Esophagus squamous epithelium (tissue), 4 donors: ENCODE measurements around the gene CACNA1D.
"Not testable (repeated sequence)": the region's sequence is repeated elsewhere in the genome, so short reads cannot be mapped to it uniquely, and the experiment has no call there.

Source experiments
- CTCF ChIP-seq, 6 experiments: fragments of 450-650 bp in 4 of 6; fragments of 200-600 bp in 2 of 6; sonication (generic) in 2 of 6; IDR thresholded peaks; one replicate each; pipeline ENCODE4 v1.5.1; 2016 to 2019; ENCODE audit warnings: antibody characterized with exemption in 6 of 6, mild to moderate bottlenecking in 4 of 6, moderate library complexity in 4 of 6
- POLR2A ChIP-seq, 4 donors: fragments of 450-650 bp; IDR thresholded peaks; one replicate each; pipeline ENCODE4 v1.6.1; 2017; ENCODE audit warnings: antibody characterized with exemption in 4 of 4, mild to moderate bottlenecking in 4 of 4, moderate library complexity in 3 of 4

GRCh38 chr3:53664812-53665211, 170.4 kb downstream of the CACNA1D start:
- not testable (repeated sequence) for TF ChIP-seq CTCF, POLR2A (IDR thresholded peaks at IDR 0.05)
